HG03060 (cell line): ENCODE data around the gene RAB3GAP1.
"Not testable (repeated sequence)": the region's sequence is repeated elsewhere in the genome, so short reads cannot be mapped to it uniquely, and the experiment has no call there.

Experiments used
- ATAC-seq: cut with Tn5 transposase; IDR thresholded peaks from one replicate; pipeline ENCODE4 v1.9.1; 2021; ENCODE audit warnings: low read depth, moderate number of reproducible peaks; ENCODE audit not compliant: unreplicated experiment

RAB3GAP1 gene

GRCh38 chr2:135099802-135100483, 47.9 kb downstream of the RAB3GAP1 start:
- no peak for ATAC-seq

GRCh38 chr2:135103843-135104242, 51.8 kb downstream of the RAB3GAP1 start:
- no peak for ATAC-seq

GRCh38 chr2:135105513-135106316, 53.6 kb downstream of the RAB3GAP1 start:
- ATAC-seq = not testable (repeated sequence)

GRCh38 chr2:135113322-135113721, 61.2 kb downstream of the RAB3GAP1 start:
- no peak for ATAC-seq

DNA sequence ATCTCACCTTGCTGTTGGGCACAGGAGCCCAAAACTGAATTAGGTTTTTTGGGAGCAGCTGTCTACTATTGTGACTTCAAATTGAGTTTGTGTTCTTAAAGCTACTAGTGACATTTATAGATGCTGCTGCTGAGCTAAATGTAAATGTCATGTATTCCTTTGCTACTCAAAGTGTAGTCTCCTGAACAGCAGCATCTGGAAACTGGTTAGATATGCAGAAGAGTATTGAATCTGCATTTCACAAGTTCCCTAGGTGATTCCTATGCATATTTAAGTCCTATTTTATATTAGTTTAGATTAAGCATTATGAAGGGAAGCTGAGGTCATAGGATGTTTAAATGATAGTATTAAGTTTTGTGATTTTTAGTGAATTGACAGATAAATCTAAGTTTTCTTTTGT, 67.5 kb downstream of the RAB3GAP1 start:
- ATAC-seq = no peak

- no peak for ATAC-seq
These were observed 69.0 kb downstream of the RAB3GAP1 start for GRCh38 chr2:135121016-135121657.

DNA sequence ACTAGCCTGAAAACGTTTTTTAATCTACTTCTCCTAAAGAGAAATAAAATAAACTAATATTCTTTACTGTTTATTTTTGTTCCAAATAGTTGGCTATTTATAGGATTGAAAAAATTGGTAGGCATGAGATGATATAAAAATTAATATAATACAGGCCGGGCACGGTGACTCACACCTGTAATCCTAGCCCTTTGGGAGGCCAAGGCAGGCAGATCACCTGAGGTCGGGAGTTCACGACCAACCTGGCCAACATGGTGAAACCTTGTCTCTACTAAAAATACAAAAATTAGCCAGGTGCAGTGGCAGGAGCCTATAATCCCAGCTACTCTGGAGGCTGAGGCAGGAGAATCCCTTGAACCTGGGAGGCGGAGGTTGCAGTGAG, 69.6 kb downstream of the RAB3GAP1 start:
- ATAC-seq = not testable (repeated sequence)

- no peak for ATAC-seq
These were observed 73.1 kb downstream of the RAB3GAP1 start for GRCh38 chr2:135124924-135125886.

DNA sequence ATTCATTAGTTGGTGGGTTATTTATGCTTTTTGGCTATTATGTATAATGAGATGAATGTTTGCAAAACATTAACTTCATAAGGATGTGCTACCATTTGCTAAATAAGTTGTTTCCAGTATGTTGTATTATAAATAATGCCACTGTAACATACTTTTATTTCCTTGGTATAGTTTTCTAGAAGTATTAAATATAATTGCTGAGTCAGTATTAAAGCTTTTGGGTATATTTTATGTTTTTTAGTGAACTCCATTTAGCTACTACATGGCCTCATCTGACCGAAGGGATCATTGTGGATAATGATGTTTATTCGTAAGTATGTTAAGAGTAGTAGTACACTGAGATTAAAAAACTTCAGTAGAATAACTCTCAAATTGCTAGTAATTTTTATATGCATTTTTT, 73.8 kb downstream of the RAB3GAP1 start:
- ATAC-seq = no peak

- ATAC-seq = no peak
These were observed 78.7 kb downstream of the RAB3GAP1 start for GRCh38 chr2:135130751-135131150.

GRCh38 chr2:135132314-135132713, 80.2 kb downstream of the RAB3GAP1 start:
- ATAC-seq = no peak

- no peak for ATAC-seq
These were observed 88.5 kb downstream of the RAB3GAP1 start for GRCh38 chr2:135140606-135141005.

DNA sequence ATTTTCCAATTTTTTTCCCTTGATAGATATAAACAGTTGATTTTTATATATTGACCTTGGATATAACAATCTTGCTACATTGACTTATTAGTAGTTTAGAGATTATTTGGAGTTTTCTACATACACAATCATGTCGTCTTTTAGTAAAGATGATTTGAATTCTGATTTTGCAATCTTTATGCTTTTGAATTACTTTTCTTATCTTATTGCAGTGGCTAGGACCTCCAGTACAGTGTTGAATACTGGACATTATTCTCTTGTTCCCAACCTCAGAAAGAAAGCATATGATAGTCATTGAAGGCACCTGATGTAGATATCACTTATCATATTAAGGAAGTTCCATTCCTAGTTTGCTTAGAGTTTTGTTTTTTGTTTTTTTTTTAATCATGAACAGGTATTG, 90.2 kb downstream of the RAB3GAP1 start:
- no peak for ATAC-seq

- ATAC-seq = no peak
These were observed 92.3 kb downstream of the RAB3GAP1 start for GRCh38 chr2:135144343-135144742.

- ATAC-seq = no peak
These were observed 97.2 kb downstream of the RAB3GAP1 start for GRCh38 chr2:135149251-135149650.

- no peak for ATAC-seq
These were observed 98.6 kb downstream of the RAB3GAP1 start for GRCh38 chr2:135150725-135151124.

- ATAC-seq = no peak
These were observed 99.5 kb downstream of the RAB3GAP1 start for GRCh38 chr2:135151615-135152014.

GRCh38 chr2:135152361-135152760, 100.3 kb downstream of the RAB3GAP1 start:
- no peak for ATAC-seq

GRCh38 chr2:135154962-135155361, 102.9 kb downstream of the RAB3GAP1 start:
- ATAC-seq = no peak

DNA sequence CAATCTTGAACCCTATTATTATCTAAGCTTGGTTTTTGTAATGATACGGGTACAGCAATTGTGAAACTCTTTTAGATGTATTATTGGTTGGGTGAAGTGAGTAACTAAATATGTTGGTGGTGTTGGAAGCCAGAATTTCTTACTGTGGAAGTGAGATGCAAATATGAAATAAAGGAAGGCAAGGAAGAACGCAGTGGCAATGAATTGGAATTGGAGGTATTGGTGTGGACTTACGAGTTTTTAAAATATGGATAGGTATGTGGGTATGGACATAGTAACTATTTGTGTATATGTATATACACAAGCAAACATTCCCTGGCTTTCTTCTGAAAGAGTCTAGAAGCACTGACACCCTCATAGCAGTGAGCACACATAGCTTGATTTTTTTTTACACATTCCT, 105.8 kb downstream of the RAB3GAP1 start:
- ATAC-seq = no peak
